Neural cell (in vitro differentiated cells): Measurements from ENCODE around the gene GJB2. TPM values are rescaled to one million over a fixed set of nuclear protein-coding genes. Genes with fewer than 3 reads are reported as not detected.

ENCODE experiments used
- H2AFZ ChIP-seq: fragments of 200-600, 300-800 bp; sonication (generic), shearing (Covaris generic); 2 replicates; pipeline ENCODE4 v1.6.0; 2014; ENCODE audit warnings: low read depth, mild to moderate bottlenecking, antibody characterized with exemption, low read length, moderate library complexity
- H3F3A ChIP-seq: fragments of 200-600 bp; shearing (Covaris generic); 2 replicates; pipeline ENCODE4 v1.6.1; 2016; ENCODE audit warnings: mild to moderate bottlenecking, moderate library complexity, mixed read lengths, antibody characterized with exemption, low read length; ENCODE audit not compliant: insufficient read depth, poor library complexity, severe bottlenecking
- H3K27ac ChIP-seq: fragments of 200-600, 300-800 bp; sonication (generic), shearing (Covaris generic); 2 replicates; pipeline ENCODE4 v1.5.1; 2014; ENCODE audit warnings: mild to moderate bottlenecking, low read length, moderate library complexity
- H3K27me3 ChIP-seq: fragments of 300-800, 200-600 bp; sonication (generic), shearing (Covaris generic); 2 replicates; pipeline ENCODE4 v1.6.0; 2014; ENCODE audit warnings: mild to moderate bottlenecking, low read depth, low read length, moderate library complexity; ENCODE audit not compliant: insufficient read depth
- H3K36me3 ChIP-seq: fragments of 300-800, 200-600 bp; sonication (generic), shearing (Covaris generic); 2 replicates; pipeline ENCODE4 v1.5.1; 2014; ENCODE audit warnings: mild to moderate bottlenecking, antibody characterized with exemption, low read length, moderate library complexity; ENCODE audit not compliant: insufficient read depth
- H3K4me2 ChIP-seq: fragments of 300-800, 200-600 bp; sonication (generic), shearing (Covaris generic); 2 replicates; pipeline ENCODE4 v1.6.0; 2014; ENCODE audit warnings: mild to moderate bottlenecking, low read length
- H3K4me3 ChIP-seq: fragments of 300-800, 200-600 bp; sonication (generic), shearing (Covaris generic); 2 replicates; pipeline ENCODE4 v1.5.1; 2014; ENCODE audit warnings: mild to moderate bottlenecking, low read length, moderate library complexity
- H3K79me2 ChIP-seq: fragments of 200-600 bp; shearing (Covaris generic); replicated peaks from 2 replicates; pipeline ENCODE4 v1.6.0; 2014; ENCODE audit warnings: mild to moderate bottlenecking, low read length, moderate library complexity; ENCODE audit not compliant: insufficient read depth
- H3K9ac ChIP-seq: fragments of 300-800, 200-600 bp; sonication (generic), shearing (Covaris generic); 2 replicates; pipeline ENCODE4 v1.6.1; 2016; ENCODE audit warnings: mild to moderate bottlenecking, low read length, mixed read lengths
- H3K9me2 ChIP-seq: fragments of 200-600 bp; shearing (Covaris generic); 2 replicates; pipeline ENCODE4 v1.6.1; 2016; ENCODE audit warnings: mild to moderate bottlenecking, low read length, mixed read lengths; ENCODE audit not compliant: insufficient read depth
- H3K9me3 ChIP-seq: fragments of 200-600, 300-800 bp; sonication (generic), shearing (Covaris generic); 2 replicates; pipeline ENCODE4 v1.6.1; 2016; ENCODE audit warnings: mild to moderate bottlenecking, mixed run types, low read length, moderate library complexity, mixed read lengths
- H4K20me1 ChIP-seq: fragments of 200-600 bp; shearing (Covaris generic); 2 replicates; pipeline ENCODE4 v1.6.1; 2016; ENCODE audit warnings: mild to moderate bottlenecking, mixed run types; ENCODE audit not compliant: insufficient read depth
- CTCF ChIP-seq: fragments of 450-650 bp; IDR thresholded peaks from 2 replicates; pipeline ENCODE4 v1.5.1; 2014; ENCODE audit warnings: antibody characterized with exemption, mild to moderate bottlenecking, moderate library complexity; ENCODE audit not compliant: poor library complexity, severe bottlenecking
- EP300 ChIP-seq: fragments of 450-650 bp; conservative IDR thresholded peaks from 2 replicates; pipeline ENCODE4 v1.6.1; 2014; ENCODE audit warnings: antibody characterized with exemption, mild to moderate bottlenecking, moderate library complexity; ENCODE audit not compliant: poor library complexity, severe bottlenecking
- EZH2 ChIP-seq: fragments of 200-600, 300-800 bp; shearing (Covaris generic), sonication (generic); IDR thresholded peaks from 2 replicates; pipeline ENCODE4 v1.6.1; 2014; ENCODE audit warnings: antibody characterized with exemption, low read length, borderline replicate concordance, mild to moderate bottlenecking; ENCODE audit not compliant: insufficient read depth, poor library complexity, severe bottlenecking
- MXI1 ChIP-seq: fragments of 450-650 bp; conservative IDR thresholded peaks from 2 replicates; pipeline ENCODE4 v1.6.1; 2014; ENCODE audit warnings: antibody characterized with exemption, mild to moderate bottlenecking; ENCODE audit not compliant: poor library complexity, severe bottlenecking
- POLR2AphosphoS5 ChIP-seq: IDR thresholded peaks from 2 replicates; pipeline ENCODE4 v1.6.1; 2012
- RAD21 ChIP-seq: fragments of 450-650 bp; conservative IDR thresholded peaks from 2 replicates; pipeline ENCODE4 v1.6.1; 2014; ENCODE audit warnings: antibody characterized with exemption, mild to moderate bottlenecking, moderate library complexity
- REST ChIP-seq: IDR thresholded peaks from 2 replicates; pipeline ENCODE4 v1.6.1; 2012; ENCODE audit warnings: borderline replicate concordance
- SMC3 ChIP-seq: fragments of 450-650 bp; conservative IDR thresholded peaks from 2 replicates; pipeline ENCODE4 v1.6.1; 2014; ENCODE audit warnings: antibody characterized with exemption, mild to moderate bottlenecking, moderate library complexity; ENCODE audit not compliant: poor library complexity
- polyA plus RNA-seq: library from polyadenylated mRNA; depleted of rRNA; stranded (reverse); fragments of >200 nt; gene quantifications from 2 replicates; pipeline ENCODE4 v1.2.3, GENCODE V29; 2014

The GJB2 gene
- polyA plus RNA-seq, 1 donor from 2014 or later, result not detected

- TF ChIP-seq RAD21 (no peak), POLR2AphosphoS5 (no peak), REST (no peak), CTCF (no peak), EZH2 (no peak)
- Histone ChIP-seq H3K4me2 (no peak overlapping the region), H3F3A (no peaks in the 10 kb centered on the region), H3K79me2 (no peaks in the 10 kb centered on the region), H4K20me1 (no peaks in the 10 kb centered on the region), H2AFZ (no peak overlapping the region), H3K27me3 (no peaks in the 10 kb centered on the region), H3K4me3 (no peak overlapping the region), H3K27ac (no peak overlapping the region), H3K9me3 (no peaks in the 10 kb centered on the region), H3K9ac (no peak overlapping the region), H3K36me3 (no peaks in the 10 kb centered on the region), H3K9me2 (no peaks in the 10 kb centered on the region)
Measured at GRCh38 chr13:20177049-20177831, 15.5 kb downstream of the GJB2 start.

DNA sequence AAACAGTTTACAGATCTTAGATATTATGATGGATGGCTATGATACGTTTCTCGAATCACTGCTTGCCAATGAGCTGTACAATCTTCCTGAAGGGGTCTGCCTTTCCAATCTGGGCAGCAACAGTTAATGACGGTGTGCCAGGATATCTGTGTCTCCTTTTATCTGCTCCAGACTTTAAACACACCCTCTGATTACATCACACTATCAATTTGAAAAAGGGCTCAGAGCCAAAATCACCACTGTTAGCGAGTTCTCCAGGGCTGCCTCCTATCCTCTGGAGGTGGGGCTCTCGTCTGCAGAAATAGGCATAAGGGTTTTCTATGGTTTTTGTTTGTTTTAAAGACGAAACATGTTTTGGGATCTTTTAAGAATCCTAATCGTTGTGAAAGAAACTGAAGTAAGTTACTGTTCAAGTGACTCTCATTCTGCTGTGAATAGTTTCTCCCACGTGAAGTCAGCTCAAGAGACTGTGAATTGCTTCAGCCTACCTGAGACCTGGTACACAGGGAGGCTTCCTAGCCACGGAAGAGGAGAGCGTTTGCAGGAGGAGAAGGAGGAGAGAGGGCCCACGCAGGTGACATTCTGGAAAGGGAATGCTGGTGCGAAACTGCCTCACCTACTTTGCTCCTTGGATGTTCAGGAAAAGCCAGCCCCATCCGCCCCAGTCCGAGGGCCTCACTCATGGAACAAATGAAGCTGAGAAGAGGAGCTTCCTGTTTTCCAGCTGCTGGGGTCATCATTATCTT lies 16.7 kb downstream of the GJB2 start:
- Histone ChIP-seq H3K9me3 (no peaks in the 10 kb centered on the region), H3K36me3 (no peaks in the 10 kb centered on the region), H3F3A (no peaks in the 10 kb centered on the region), H3K9me2 (no peaks in the 10 kb centered on the region), H2AFZ (no peak overlapping the region), H3K27me3 (no peaks in the 10 kb centered on the region), H3K4me3 (no peak overlapping the region), H3K27ac (no peak overlapping the region), H3K9ac (no peak overlapping the region), H4K20me1 (no peaks in the 10 kb centered on the region), H3K79me2 (no peaks in the 10 kb centered on the region), H3K4me2 (no peak overlapping the region)
- TF ChIP-seq EZH2, result no peak
- no peak for TF ChIP-seq EP300
- no peak for TF ChIP-seq MXI1
- TF ChIP-seq SMC3, result no peak
- no peak for TF ChIP-seq REST
- no peak for TF ChIP-seq RAD21
